ENCODE measurements around the gene CWC27.
"Not testable (repeated sequence)": the region's sequence is repeated elsewhere in the genome, so short reads cannot be mapped to it uniquely, and the experiment has no call there.

Gene CWC27

GRCh38 chr5:64840958-64841357 is 72.2 kb downstream of the CWC27 start:
- no peak for DNase-seq

DNA sequence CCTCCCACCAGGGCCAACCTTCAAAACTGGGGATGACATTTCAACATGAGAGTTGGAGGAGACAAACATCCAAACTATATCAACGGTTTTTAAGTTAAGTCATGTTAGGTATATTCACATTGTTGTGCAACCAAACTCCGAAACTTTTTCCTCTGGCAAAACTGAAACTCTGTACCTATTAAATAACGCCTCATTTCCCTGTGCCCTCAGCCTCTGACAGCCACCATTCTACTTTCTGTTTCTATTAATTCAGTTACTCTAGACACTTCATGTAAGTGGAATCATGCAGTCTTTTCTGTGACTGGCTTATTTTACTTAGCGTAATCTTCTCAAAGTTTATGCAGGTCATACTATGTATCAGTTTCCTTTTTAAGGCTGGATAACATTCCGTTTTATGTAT is 85.0 kb downstream of the CWC27 start:
- no peak for DNase-seq

GRCh38 chr5:64854855-64855254 is 86.1 kb downstream of the CWC27 start:
- DNase-seq, result no peak

DNA sequence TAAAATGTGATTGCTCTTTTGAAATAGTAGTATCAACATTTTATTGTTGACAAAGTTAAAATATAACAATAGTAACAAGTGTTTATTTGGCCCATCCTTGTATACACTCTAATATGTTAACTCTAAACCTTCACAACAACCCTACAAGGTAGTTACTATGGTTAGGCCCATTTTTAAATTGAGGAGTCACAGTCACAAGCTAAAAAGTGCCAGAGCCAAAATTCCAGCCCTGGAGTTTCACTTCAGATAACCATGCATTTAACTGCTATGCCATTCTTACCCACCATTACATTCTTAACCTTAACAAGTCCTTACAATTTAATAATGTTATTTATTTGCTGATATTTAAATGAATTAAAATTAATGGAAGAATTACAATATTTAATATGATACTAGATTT is 91.2 kb downstream of the CWC27 start:
- DNase-seq, result no peak

- DNase-seq, result no peak
Measured at GRCh38 chr5:64861281-64861680, 92.6 kb downstream of the CWC27 start.

DNA sequence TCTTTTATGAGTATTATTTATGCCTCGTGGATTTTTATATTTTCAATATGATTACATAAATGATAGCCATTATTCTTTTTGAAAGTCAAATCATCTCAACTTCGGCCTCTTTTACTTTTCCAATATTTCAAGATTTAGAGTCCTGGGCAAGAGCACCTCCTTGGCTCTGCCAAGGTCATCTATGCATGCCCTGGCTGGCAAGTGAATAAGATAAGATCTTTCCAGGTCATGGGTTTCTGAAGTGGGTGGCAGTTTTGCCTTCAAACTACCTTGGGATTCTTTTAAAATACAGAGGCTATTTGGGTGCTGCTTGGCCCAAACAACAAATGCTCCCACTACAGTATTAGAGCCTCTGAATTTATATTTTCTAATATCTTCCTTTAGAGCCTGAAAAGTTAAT is 95.4 kb downstream of the CWC27 start:
- no peak for DNase-seq

DNA sequence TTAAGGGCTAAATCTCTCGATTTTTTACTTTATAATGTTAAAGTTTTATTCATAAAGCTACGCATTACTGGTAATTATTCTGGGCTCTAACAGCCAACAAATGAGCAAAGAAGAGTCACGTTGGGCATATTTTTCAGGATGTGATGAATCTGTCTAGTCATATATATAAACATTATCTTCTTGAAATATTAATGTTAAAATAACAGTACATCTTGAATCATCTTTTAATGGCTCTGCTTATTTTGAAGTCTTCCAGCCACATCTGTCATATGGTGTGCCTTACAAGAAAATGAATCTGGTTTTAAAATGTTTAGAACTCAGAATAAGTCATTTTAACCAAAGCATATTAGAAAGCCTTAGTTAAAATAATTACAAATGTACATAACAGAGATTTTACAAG is 96.9 kb downstream of the CWC27 start:
- DNase-seq, result no peak

DNA sequence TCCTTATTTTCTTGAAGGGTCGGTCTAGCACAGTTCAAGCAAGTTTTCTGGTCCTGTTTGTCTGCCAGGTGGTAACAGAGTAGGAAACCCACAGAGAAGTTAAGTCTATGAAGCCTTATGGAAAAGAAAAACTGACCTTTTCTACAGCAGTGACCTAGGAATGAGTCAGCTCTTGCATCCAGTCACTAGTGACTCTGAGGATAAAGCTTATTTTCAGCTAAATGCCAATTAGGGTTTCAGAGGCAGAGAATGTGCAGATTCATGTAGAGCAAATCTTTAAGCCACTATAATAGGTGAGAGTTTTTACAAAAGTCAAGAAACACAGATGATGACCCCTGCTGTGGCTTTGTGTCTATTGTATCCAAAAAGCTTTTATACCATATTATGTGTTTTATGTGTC is 100.7 kb downstream of the CWC27 start:
- DNase-seq, result no peak

- DNase-seq, result no peak
Measured at GRCh38 chr5:64872044-64872443, 103.3 kb downstream of the CWC27 start.

- DNase-seq, result no peak
Measured at GRCh38 chr5:64873441-64873840, 104.7 kb downstream of the CWC27 start.

GRCh38 chr5:64874753-64875152 is 106.0 kb downstream of the CWC27 start:
- no peak for DNase-seq

- DNase-seq, result no peak
Measured at GRCh38 chr5:64876203-64876602, 107.5 kb downstream of the CWC27 start.

DNA sequence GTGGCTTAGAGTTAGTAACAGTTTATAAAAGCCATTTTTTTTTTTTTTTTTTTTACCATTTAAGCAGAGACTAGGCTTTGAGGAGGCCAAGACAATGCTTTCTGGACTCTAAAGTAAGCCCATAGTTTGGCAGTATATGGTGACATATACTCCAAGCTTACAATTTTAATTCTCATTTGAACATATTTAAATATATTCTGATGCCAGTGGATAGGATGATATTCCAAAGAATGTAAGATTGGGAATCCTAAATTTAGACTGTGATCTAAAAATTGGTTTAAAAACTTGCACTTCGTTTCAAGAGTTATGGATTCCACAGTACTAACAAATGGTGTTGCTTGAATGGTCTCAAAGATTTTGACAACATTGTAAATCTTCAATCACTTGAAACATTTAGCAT is 112.1 kb downstream of the CWC27 start:
- no peak for DNase-seq

DNA sequence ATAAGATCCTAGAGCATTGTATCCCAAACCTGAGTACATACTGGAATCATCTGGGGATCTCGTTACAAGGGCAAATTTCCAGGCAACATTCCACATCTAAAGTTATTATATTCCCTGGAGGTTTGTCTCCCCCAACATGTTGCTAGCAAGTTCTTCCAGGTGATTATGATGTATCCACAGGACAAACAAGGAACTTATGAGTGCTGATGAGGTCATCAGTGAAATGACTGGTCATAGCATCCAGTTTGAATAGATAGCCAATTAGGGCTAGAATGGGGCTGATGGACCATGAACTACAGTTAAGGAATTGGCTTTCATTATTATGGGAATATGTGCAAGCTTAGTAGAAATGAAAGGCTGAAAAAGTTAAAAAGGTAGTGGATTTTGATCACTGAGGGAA is 115.2 kb downstream of the CWC27 start:
- no peak for DNase-seq

- no peak for DNase-seq
Measured at GRCh38 chr5:64884541-64884940, 115.8 kb downstream of the CWC27 start.

DNA sequence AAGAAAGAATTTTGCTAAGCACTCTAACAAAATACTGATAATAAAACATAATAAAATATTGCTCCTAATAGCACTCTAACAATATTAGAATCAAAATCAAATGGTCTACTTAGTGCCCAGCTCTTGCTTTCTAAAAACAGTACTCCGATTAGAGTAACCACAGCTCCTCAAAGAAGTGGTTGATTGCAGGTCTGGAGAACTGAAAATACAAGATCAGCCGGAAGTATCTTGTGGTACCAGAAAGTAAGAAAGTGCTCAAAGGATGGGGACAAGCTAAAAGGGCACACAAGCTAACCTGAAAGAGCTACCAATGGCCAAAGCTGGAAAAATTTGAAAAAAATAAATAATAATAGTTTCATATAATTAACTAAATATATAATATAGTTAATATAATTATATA is 119.2 kb downstream of the CWC27 start:
- DNase-seq, result no peak

DNA sequence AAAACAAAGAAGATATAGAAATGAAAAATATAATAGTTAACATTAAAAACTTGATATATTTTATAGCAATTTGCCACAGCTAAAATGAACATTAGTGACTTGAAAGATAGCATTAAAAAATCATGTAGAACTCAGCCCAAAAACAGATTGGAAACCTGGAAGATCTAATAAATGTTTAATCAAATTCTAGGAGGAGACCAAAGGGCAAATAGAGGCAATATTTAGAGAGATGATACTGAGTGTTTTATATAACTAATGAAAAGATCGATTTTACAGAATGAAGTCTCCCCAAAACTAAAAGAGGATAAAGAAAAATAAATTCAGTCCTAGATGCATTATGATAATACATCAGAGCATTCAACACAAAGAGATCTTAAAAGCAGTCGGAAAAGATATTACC is 127.0 kb downstream of the CWC27 start:
- DNase-seq, result no peak

DNA sequence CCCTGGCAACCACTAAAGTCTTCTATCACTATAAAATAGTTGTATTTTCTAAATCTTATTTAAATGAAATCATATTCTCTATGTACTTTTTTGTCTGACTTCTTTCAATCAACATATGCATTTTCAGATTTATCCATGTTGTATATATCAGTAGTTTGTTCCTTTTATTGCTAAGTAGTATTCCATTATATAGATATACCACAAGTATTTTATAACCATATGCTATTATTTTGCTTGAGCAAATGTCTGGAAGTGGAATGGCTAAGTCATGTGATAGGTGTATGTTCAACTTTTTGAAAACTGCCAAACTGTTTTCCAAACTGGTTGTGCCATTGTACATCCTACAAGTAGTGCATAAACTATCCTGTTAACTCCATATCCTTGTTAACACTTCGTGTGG is 131.1 kb downstream of the CWC27 start:
- DNase-seq, result no peak

DNA sequence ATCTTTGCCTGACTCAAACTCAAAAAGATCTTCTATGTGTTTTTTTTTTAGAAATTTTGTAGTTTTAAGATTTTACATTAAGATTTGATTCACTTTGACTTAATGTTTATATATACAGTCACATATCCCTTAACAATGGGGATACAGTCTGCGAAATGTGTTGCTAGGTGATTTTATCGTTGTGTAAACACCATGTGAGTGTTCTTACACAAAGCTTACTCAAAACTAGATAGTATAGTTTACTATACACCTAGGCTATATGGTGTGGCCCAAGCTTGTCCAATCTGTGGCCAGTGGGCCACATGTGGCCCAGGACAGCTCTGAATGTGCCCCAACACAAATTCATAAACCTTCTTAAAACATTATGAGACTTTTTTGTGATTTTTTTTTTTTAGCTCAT is 131.9 kb downstream of the CWC27 start:
- no peak for DNase-seq

DNA sequence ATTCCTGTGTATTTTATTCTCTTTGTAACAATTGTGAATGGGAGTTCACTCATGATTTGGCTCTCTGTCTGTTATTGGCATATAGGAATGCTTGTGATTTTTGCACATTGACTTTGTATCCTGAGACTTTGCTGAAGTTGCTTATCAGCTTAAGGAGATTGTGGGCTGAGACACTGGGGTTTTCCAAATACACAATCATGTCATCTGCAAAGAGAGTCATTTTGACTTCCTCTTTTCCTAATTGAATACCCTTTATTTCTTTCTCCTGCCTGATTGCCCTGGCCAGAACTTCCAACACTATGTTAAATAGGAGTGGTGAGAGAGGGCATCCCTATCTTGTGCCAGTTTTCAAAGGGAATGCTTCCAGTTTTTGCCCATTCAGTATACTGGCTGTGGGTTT is 138.7 kb downstream of the CWC27 start:
- not testable (repeated sequence) for DNase-seq

- DNase-seq, result no peak
Measured at GRCh38 chr5:64914396-64914795, 145.7 kb downstream of the CWC27 start.

- DNase-seq, result no peak
Measured at GRCh38 chr5:64918083-64918482, 149.4 kb downstream of the CWC27 start.

DNA sequence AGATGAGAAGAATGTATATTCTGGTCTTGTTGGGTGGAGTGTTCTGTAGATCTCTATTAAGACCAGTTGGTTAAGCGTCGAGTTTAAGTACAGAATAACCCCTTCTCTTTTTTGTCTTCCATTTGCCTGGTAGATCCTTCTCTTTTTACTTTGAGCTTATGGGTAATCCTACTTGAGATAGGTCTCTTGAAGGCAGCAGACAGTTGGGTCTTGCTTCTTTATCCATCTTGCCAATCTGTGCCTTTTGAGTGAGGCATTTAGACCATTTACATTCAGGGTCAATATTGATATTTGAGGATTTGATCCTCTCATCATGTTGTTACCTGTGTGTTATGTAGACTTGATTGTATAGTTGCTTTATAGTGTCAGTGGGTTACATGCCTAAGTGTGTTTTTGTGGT is 152.7 kb downstream of the CWC27 start:
- DNase-seq, result no peak

- no peak for DNase-seq
Measured at GRCh38 chr5:64923151-64923685, 154.5 kb downstream of the CWC27 start.

DNA sequence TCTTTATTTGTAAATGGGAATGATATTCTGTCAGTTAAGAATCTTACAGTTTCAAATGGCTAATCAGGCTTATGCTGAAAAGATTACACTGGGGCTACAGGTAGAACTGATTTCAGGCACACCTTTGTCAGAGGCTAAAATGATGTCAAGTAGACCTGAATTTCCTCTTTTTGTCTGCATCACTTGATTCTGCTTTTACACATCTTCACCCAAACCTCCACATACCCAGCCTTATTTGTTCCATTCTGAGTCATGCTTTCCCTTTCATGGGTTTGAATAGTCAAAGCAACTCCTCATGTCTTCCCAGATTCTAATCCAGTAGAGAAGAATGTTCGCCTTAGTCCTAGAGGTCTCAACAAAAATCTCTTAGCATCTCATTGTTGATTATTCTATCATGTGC is 156.4 kb downstream of the CWC27 start:
- no peak for DNase-seq

GRCh38 chr5:64929833-64930232 is 161.1 kb downstream of the CWC27 start:
- no peak for DNase-seq

Measured in NCI-H2107 (cell line).